Nucleus accumbens (tissue), 56 donors: Measurements from ENCODE around the gene LAPTM5.

Experiments used
- DNase-seq, 56 donors: peaks; one replicate each; lab custom pipeline; 2025; lab: John Stamatoyannopoulos, UW

LAPTM5 gene

GRCh38 chr1:30746212-30747032 lies 11.2 kb downstream of the LAPTM5 start:
- no peak for DNase-seq

DNA sequence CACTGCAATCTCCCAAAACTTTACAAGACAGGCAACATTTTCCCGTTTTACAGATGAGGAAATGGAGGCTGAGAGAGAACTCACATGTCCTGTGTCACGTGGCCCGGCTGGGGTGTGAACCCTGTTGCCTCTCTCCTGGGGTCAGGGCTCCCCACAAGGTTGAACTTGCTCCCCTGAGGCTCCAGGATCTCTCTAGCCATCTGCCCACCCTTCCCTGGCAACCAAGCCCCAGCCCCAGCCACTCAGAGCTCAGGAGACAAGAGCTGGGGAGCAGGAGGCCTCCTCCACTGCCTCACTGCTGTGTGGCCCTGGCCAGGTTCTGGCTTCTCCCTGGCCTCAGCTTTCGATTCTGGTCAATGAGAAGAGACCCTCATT lies 11.8 kb downstream of the LAPTM5 start:
- DNase-seq: no peak

DNA sequence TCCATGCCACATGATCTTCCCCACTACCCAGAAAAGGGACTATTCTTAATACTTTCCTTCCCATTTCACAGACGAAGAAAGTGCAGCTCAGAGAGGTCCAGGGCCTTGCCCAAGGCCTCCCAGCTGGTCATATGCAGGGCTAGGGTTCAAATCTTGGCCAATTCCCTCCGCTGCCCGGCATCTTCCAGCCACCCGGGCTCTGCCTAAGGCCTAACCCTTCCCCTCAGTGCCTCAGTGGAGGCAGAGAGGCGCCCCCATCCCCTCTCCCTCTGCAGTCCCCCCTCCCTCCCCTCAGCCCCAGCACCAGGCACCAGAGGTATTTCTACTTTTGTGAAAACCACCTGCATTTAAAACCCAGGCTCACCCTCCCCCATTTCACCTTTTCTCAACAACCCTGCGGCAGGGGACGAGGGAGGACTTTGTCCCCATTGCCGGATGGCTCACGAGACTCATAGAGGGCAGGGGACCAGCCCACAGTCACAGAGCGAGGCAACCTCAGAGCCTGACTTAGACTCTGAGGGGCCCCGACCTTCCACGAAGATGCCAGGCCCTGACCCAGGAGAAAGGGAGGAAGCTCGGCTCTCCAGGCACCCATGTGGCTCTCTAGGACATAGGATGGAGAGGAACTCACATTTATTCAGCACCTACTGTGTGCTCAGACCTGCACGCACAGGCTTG lies 12.3 kb downstream of the LAPTM5 start:
- no peak for DNase-seq

GRCh38 chr1:30744060-30744756 lies 13.4 kb downstream of the LAPTM5 start:
- DNase-seq: no peak

DNA sequence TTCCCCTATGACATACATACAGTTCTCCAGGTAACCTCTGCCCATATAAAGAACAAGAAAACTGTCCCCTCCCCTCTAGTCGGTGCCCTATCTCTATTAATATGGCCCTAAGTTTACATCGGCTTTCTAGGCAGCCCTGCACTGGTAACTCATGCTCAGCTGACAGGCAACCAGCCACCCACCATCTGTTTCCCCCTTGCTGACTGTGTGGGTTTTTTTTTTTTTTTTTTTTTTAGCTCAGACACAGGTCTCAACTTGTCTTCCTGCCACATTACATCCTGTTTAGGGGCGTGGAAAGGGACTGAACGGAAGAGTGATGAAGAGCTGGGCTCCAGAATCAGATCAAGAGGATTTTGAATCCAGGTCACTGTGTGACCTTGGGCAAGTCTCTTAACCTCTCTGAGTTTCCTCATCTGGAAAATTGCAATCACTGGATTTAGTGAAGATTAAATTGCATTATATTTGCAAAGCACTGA lies 14.0 kb downstream of the LAPTM5 start:
- DNase-seq: no peak

GRCh38 chr1:30742963-30743559 lies 14.5 kb downstream of the LAPTM5 start:
- DNase-seq: no peak

- DNase-seq: no peak
These were observed 15.1 kb downstream of the LAPTM5 start for GRCh38 chr1:30742300-30742962.

DNA sequence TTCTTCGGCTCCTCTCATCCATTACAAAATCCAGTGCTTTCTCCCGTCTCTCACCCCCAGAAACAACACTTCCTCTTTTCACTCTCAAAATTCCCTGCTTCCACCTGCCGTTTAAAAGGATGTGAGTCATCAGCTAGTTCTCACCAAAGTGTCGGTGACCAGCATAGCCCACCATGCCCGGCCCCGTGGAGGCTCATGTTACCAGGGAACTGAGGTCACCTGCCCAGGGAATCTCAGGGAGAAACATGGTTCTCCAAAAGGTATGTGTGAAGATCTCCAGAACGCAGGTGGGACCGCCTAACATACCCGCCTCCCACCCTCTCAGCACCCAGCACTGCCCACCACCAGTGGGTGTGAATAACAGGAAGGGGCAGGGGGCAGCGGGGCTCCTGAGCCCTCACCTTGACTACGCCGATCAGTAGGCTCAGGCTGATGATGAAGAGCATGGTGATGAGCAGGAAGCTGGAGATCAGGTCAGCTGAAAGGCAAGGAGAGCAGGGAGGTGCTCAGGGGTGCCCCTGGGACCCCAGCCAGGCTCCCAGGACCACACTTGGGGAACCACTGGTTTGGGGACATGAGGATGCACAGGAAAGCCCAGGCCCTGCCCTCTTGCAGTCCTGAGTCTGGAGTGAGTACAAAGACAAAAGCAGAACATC lies 16.2 kb downstream of the LAPTM5 start:
- no peak for DNase-seq

DNA sequence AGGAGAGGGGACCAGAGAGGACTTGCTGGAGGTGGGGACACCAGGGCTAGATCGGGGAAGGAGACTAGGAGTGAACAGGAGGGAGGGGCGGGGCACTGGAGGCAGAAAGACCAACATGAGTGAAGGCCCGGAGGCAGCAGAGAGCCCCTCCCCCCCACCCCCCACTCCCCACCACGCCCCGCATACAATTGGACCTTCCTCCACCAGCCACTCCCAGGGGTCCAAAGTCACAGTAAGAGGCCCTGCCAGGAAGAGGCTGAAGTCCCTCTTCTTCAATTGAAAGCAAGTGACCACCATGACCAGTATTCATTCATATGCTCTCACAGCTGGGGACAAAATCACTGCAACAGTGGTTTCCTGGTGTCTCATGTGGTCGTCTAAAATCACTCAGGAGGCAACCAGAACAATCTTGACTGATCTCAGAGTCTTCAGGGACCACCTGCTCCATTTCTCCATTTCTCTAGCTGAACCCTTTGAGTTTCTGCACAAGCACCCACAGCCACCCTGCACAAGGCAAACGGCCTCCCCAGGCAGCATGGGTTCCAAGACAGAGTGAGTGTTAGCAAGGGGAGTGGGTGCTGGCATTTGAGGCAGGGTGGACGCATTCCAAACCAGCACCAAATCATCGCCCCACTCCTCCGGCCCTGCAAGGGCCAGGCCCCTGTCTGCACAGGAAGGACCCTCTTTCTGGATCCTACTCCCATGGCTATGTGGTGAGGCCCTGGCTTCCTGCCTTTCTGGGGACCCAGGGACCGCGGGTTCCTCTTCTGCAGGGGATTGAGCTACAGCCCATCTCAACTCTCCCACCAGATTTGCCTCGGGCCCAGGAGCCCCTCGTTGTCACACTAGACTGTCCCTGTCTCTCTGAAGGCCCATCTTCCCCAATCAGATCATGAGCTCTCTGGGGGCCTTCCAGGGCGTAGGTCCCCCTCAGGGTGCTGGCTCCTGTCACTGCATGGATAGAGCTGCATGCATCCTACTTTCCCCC lies 17.0 kb downstream of the LAPTM5 start:
- no peak for DNase-seq

- no peak for DNase-seq
These were observed 18.0 kb downstream of the LAPTM5 start for GRCh38 chr1:30739601-30740000.

- DNase-seq: no peak
These were observed 18.6 kb downstream of the LAPTM5 start for GRCh38 chr1:30738715-30739559.

DNA sequence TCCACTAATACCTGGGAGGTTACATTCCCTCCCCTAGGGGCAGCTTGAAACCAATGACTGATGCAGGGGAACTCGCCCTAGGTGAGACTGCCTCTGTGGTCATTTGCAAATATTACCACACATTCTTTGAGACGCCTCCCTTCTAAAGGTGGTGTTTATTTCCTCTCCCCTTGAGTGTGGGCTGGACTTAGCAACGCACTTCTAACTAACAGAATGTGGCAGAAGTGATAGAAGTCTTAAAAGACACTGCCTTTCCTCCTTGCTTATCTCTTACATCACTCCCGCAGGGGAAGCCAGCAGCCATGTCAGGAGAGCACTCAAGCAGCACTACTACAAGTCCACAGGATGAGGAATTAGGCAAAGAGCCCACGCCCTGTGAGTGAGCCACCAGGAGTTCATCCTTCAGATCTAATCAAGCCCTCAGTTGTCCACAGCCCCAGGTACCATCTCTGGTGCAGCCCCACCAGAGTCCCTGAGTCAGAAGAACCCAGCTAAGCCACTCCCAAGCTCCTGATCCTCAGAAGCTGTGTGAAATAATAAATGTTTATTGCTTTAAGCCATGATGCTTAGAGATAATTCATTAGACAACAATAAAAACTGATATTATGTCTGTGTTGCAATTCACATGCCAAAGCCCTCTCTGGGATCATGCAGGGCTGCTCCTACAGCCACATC lies 19.4 kb downstream of the LAPTM5 start:
- DNase-seq: no peak

DNA sequence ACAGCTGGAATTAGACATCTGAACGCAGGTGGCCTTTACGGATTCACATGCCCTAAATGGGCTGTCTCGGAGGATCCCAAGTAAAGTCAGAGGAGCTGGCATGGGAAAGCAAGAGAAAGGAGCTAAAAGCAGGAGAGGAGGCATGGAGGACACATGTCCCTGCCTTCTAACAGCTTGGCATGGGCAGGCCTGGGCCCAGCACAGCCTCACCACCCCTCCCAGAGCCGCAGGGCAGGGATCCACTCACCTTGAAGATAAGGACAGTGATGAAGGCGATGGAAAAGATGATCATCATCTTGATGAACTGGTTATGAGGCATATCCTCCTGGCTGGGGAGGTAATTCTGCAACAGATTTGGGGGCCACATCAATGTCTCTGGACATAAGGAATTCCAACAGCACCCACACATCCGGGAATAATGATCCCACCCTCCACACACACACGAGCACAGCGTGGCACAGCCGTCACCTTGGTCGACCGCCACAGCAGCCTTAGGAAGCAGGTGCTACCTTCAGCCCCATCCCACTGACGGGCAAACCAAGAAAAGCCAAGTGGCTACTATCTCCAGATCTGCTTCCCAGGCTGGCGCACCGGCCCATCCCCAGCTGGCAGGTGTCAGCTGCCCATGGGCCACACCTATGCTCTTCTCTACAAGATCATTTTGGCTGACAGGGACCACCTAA lies 20.1 kb downstream of the LAPTM5 start:
- DNase-seq: no peak

DNA sequence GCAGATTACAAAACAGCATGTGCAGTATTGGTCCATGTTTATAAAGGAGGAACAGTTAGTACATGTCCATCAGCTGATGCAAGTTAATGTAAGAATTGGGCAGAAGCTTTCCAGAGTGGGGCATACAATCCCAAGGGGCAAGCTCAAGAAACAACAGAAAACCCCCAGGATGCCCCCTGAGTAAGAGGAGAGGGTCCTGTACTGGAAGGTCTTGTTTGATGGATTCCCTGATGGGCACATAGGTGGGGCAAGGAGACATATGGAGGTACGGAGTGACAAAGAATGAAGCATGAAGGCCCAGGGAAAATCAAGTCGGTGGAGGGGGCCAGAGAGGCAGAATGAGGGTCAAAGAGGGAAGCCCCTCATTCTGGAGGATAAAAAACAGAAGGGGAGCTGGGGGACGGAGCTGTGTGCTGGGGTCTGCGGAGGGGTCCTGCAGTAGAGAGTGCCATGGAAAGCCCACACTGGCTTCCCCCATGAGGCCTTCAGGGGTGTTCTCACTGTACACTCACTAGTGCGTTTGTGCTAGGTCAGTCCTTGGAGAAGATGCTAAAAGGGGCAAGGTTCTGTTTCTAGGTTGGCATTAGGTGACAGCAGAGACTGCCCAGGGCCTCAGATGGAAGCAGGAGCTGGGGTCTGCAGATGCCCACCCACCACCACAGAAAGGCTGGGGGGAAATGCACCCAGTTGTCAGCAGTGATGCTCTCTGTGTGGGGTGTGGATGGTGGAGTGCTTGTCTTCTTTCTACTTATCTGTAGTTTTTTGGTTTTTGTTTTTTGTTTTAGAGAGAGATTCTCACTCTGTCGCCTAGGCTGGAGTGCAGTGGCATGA lies 21.7 kb downstream of the LAPTM5 start:
- DNase-seq: no peak

- DNase-seq: no peak
These were observed 22.4 kb downstream of the LAPTM5 start for GRCh38 chr1:30735124-30735523.

DNA sequence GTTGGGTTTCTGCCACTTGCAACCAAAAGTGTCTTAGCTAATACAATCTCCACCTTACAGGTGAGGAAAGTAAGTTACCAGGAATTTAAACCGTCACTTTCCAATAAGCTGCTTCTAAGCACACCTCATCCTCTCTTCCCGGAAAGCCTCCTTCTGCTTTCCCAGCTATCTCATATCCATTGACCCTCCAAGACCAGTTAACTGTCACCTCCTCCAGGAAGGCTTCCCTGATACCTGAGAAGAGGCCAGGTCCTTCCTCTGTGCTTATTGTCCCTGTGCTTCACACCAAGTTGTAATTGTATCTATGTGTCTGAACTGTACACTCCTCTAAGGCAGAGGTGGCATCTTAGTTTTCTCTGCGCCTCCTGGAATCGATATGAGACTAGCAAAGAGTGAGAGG lies 23.0 kb downstream of the LAPTM5 start:
- DNase-seq: no peak
